ENCODE results near the gene RALGAPA1. TPM values are rescaled to one million over a fixed set of nuclear protein-coding genes. Genes with fewer than 3 reads are reported as not detected.
"Not testable (repeated sequence)": the region's sequence is repeated elsewhere in the genome, so short reads cannot be mapped to it uniquely, and the experiment has no call there.

RALGAPA1 gene
- 10 to 100 TPM; 24.0 to 26.8 TPM for total RNA-seq

- ChIA-PET CTCF (interaction anchor here (0.9 kb wide), 1 partner anchor 19 kb away, joined by 3 read pairs; no protein-coding TSS in a partner anchor), POLR2A (interaction anchor here (1.1 to 1.3 kb wide), 2 partner anchors 17 to 393 kb away, joined by 3 to 6 read pairs; partner anchors contain the start of gene BRMS1L)
Measured at GRCh38 chr14:35808638-35809563, at the start of gene RALGAPA1. Gene RALGAPA1 (minus strand): TSS chr14:35809295. CDS start chr14:35808835, 460 bp downstream.

- POLR2A ChIA-PET: no interaction called here
- CTCF ChIA-PET: interaction anchor here (0.9 kb wide), 1 partner anchor 44 kb away, joined by 3 read pairs; no protein-coding TSS in a partner anchor
Measured at GRCh38 chr14:35858521-35859209, 49.6 kb upstream of the RALGAPA1 start.

- POLR2A ChIA-PET: no interaction called here
- CTCF ChIA-PET: interaction anchor here (0.6 kb wide), 1 partner anchor 958 kb away, joined by 6 read pairs; no protein-coding TSS in a partner anchor
Measured at GRCh38 chr14:35855876-35856481, 46.9 kb upstream of the RALGAPA1 start.

- ChIA-PET POLR2A (no interaction called here), CTCF (no interaction called here)
Measured at GRCh38 chr14:35854696-35855270, 45.7 kb upstream of the RALGAPA1 start.

GRCh38 chr14:35853225-35853624, 44.1 kb upstream of the RALGAPA1 start:
- ChIA-PET CTCF (no interaction called here), POLR2A (no interaction called here)

GRCh38 chr14:35851823-35852222, 42.7 kb upstream of the RALGAPA1 start:
- POLR2A ChIA-PET: no interaction called here
- CTCF ChIA-PET: no interaction called here

- ChIA-PET POLR2A (interaction anchor here (0.5 kb wide), 1 partner anchor 137 kb away, joined by 3 read pairs; no protein-coding TSS in a partner anchor), CTCF (interaction anchor here (0.5 kb wide), 1 partner anchor 1097 kb away, joined by 3 read pairs; no protein-coding TSS in a partner anchor)
Measured at GRCh38 chr14:35849122-35849521, 40.0 kb upstream of the RALGAPA1 start.

- ChIA-PET CTCF (no interaction called here), POLR2A (no interaction called here)
Measured at GRCh38 chr14:35847636-35848035, 38.5 kb upstream of the RALGAPA1 start.

- ChIA-PET CTCF (interaction anchor here (1.9 kb wide), 1 partner anchor 18 kb away, joined by 5 read pairs; the partner anchor contains the start of gene BRMS1L), POLR2A (no interaction called here)
Measured at GRCh38 chr14:35844494-35844893, 35.4 kb upstream of the RALGAPA1 start.

GRCh38 chr14:35842245-35842644, 33.1 kb upstream of the RALGAPA1 start:
- POLR2A ChIA-PET, CTCF ChIA-PET: not testable (repeated sequence)

- CTCF ChIA-PET, POLR2A ChIA-PET: not testable (repeated sequence)
Measured at GRCh38 chr14:35841704-35842103, 32.6 kb upstream of the RALGAPA1 start.

GRCh38 chr14:35835208-35835982, 26.3 kb upstream of the RALGAPA1 start:
- ChIA-PET CTCF (no interaction called here), POLR2A (no interaction called here)

GRCh38 chr14:35829449-35829848, 20.4 kb upstream of the RALGAPA1 start:
- CTCF ChIA-PET: no interaction called here
- POLR2A ChIA-PET: no interaction called here

GRCh38 chr14:35827678-35828472, 18.8 kb upstream of the RALGAPA1 start:
- ChIA-PET POLR2A (no interaction called here), CTCF (interaction anchor here (0.6 to 1.7 kb wide), 2 partner anchors 10 to 145 kb away, joined by 3 to 4 read pairs; no protein-coding TSS in a partner anchor)

GRCh38 chr14:35826952-35827416, 17.9 kb upstream of the RALGAPA1 start:
- CTCF ChIA-PET: interaction anchor here (1.7 kb wide), 1 partner anchor 9 kb away, joined by 3 read pairs; no protein-coding TSS in a partner anchor
- POLR2A ChIA-PET: interaction anchor here (0.8 to 1.5 kb wide), 3 partner anchors 9 to 493 kb away, joined by 6 to 15 read pairs (median 8); partner anchors contain the start of genes MBIP and RALGAPA1

GRCh38 chr14:35826218-35826951, 17.3 kb upstream of the RALGAPA1 start, which contains the start of gene BRMS1L:
Gene BRMS1L (plus strand): TSS chr14:35826338. CDS start chr14:35826517, 179 bp downstream.
- ChIA-PET POLR2A (interaction anchor here (0.6 to 1.5 kb wide), 5 partner anchors 9 to 1196 kb away, joined by 5 to 15 read pairs (median 8); partner anchors contain the start of genes MBIP and RALGAPA1), CTCF (interaction anchor here (1.3 to 1.7 kb wide), 3 partner anchors 8 to 17 kb away, joined by 3 to 9 read pairs (median 5); no protein-coding TSS in a partner anchor)

- POLR2A ChIA-PET: interaction anchor here (0.5 to 1.5 kb wide), 5 partner anchors 8 to 1195 kb away, joined by 4 to 12 read pairs (median 6); partner anchors contain the start of gene RALGAPA1
- CTCF ChIA-PET: interaction anchor here (1.3 to 1.4 kb wide), 2 partner anchors 11 to 18 kb away, joined by 5 to 9 read pairs; no protein-coding TSS in a partner anchor
Measured at GRCh38 chr14:35825968-35826217, 16.8 kb upstream of the RALGAPA1 start.

Data from activated CD8-positive, alpha-beta memory T cell treated with anti-CD3 and anti-CD28 coated beads for 36 hours (primary cell).